Sigmoid colon (tissue), 4 donors: ENCODE data around the gene MTMR3.

Source experiments
- EP300 ChIP-seq, 4 donors: sonication (generic); formaldehyde crosslinking; IDR thresholded peaks; one replicate each; pipeline ENCODE4 v1.6.1; 2017; ENCODE audit warnings: antibody characterized with exemption in 4 of 4
- POLR2AphosphoS5 ChIP-seq, 4 donors: sonication (generic); formaldehyde crosslinking; IDR thresholded peaks; one replicate each; pipeline ENCODE4 v1.6.1; 2017; ENCODE audit warnings: antibody characterized with exemption in 4 of 4

GRCh38 chr22:30062259-30062658 lies 179.3 kb downstream of the MTMR3 start:
- no peak for TF ChIP-seq POLR2AphosphoS5 (IDR thresholded peaks at IDR 0.05)
- TF ChIP-seq EP300 (IDR thresholded peaks at IDR 0.05) = no peak
